ENCODE measurements around the gene PLCL2. TPM values are rescaled to one million over a fixed set of nuclear protein-coding genes. Genes with fewer than 3 reads are reported as not detected.

PLCL2 gene
- polyA plus RNA-seq, 1 experiment = 1.9 TPM

DNA sequence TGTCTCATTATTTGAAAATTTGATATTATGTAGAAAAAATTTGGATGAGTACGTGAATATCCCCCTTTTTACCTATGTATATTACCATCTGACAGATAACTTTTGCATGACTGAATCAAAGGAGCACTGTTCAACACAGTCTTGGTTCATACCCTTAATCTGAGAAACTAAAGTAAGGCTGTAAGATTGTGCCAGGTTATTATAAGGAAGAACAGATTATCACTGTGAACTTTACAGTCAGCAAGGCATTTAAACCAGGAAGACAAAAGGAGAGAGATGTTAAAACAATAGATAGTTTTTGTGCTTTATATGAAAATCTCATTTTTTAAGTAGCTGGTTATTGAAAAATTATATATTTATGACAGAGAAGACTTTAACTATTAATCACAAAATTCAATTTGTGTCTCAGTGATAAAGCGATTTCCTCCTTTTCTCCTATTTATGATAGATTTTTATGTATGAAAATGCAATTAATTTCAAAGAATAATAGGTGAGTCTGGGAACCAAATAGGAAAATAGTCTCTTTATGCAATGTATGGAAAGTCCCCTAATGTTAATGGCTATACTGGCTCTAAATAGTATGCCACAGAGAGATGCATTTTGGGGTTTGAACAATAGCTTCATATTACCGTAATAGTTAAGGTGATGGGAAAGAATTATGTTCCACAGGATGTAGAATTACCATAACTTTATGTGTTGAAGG lies 33.4 kb downstream of the PLCL2 start:
- TF ChIP-seq, protein P1, sequence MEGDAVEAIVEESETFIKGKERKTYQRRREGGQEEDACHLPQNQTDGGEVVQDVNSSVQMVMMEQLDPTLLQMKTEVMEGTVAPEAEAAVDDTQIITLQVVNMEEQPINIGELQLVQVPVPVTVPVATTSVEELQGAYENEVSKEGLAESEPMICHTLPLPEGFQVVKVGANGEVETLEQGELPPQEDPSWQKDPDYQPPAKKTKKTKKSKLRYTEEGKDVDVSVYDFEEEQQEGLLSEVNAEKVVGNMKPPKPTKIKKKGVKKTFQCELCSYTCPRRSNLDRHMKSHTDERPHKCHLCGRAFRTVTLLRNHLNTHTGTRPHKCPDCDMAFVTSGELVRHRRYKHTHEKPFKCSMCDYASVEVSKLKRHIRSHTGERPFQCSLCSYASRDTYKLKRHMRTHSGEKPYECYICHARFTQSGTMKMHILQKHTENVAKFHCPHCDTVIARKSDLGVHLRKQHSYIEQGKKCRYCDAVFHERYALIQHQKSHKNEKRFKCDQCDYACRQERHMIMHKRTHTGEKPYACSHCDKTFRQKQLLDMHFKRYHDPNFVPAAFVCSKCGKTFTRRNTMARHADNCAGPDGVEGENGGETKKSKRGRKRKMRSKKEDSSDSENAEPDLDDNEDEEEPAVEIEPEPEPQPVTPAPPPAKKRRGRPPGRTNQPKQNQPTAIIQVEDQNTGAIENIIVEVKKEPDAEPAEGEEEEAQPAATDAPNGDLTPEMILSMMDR (IDR thresholded peaks at IDR 0.05; ENCODE audit: insufficient read depth, low read depth, low read length) = no peak
- ChIA-PET POLR2A (interaction anchor here (0.6 kb wide), 1 partner anchor 659 kb away, joined by 3 read pairs; no protein-coding TSS in a partner anchor), CTCF (interaction anchor here (1.6 kb wide), 1 partner anchor 12 kb away, joined by 6 read pairs; no protein-coding TSS in a partner anchor)
- Histone ChIP-seq H3K36me3 (ENCODE audit: control insufficient read depth, insufficient read depth, low read length) (no peaks in the 10 kb centered on the region), H3K4me3 (ENCODE audit: low read depth, low read length) (no peak overlapping the region), H3K27me3 (ENCODE audit: control insufficient read depth, insufficient read depth, low read length) (no peaks in the 10 kb centered on the region)
- DNase-seq (ENCODE audit: low read depth) = no peak

DNA sequence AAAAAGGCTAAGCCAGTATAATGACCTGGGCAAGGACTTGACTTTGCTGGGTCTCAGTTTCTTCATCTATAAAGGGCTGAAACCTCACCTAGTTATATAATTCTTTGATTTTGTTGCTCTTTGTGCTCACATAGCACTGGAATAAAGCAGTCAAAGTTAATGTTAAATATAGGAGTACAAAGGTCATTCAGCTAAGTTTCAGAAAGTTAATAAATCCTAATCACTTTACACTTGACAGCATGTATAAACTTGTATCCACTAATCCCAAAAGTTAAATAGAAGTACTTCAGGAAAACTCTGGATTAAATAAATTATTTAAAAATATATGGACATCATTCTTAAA lies 33.9 kb downstream of the PLCL2 start:
- TF ChIP-seq, protein P1 (IDR thresholded peaks at IDR 0.05; ENCODE audit: insufficient read depth, low read depth, low read length) = no peak
- H3K27me3 ChIP-seq (ENCODE audit: control insufficient read depth, insufficient read depth, low read length) = no peaks in the 10 kb centered on the region
- ChIA-PET POLR2A (interaction anchor here (0.5 kb wide), 1 partner anchor 115 kb away, joined by 3 read pairs; no protein-coding TSS in a partner anchor), CTCF (no interaction called here)
- DNase-seq (ENCODE audit: low read depth) = no peak
- no peak overlapping the region for H3K4me3 ChIP-seq (ENCODE audit: low read depth, low read length)
- no peaks in the 10 kb centered on the region for H3K36me3 ChIP-seq (ENCODE audit: control insufficient read depth, insufficient read depth, low read length)

GRCh38 chr3:16923112-16923511 lies 38.4 kb downstream of the PLCL2 start:
- TF ChIP-seq, protein P1 (IDR thresholded peaks at IDR 0.05; ENCODE audit: insufficient read depth, low read depth, low read length) = no peak
- ChIA-PET POLR2A (no interaction called here), CTCF (no interaction called here)
- Histone ChIP-seq H3K36me3 (ENCODE audit: control insufficient read depth, insufficient read depth, low read length) (no peaks in the 10 kb centered on the region), H3K4me3 (ENCODE audit: low read depth, low read length) (no peak overlapping the region), H3K27me3 (ENCODE audit: control insufficient read depth, insufficient read depth, low read length) (no peaks in the 10 kb centered on the region)
- DNase-seq (ENCODE audit: low read depth) = no peak

DNA sequence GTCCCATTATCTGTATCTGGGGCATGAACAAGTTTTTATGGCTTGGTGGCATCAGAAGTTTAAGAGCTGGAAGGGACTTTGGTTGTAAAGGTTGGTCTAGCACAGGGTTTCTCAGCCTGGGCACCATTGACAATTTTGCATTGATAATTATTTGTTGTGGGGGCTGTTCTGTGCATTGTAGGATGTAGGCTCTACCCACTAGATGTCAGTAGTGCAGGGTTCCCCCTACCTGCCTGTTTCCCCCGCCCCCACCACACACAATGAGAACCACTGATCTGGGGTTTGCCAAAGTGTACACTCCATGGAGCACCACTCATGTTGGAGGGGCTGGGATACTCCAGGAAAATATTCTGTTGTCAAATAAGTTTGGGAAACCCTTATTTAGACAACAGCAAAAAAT lies 42.7 kb downstream of the PLCL2 start:
- TF ChIP-seq, protein P1 (IDR thresholded peaks at IDR 0.05; ENCODE audit: insufficient read depth, low read depth, low read length) = no peak
- no peaks in the 10 kb centered on the region for H3K27me3 ChIP-seq (ENCODE audit: control insufficient read depth, insufficient read depth, low read length)
- DNase-seq (ENCODE audit: low read depth) = no peak
- POLR2A ChIA-PET = no interaction called here
- no peak overlapping the region for H3K4me3 ChIP-seq (ENCODE audit: low read depth, low read length)
- no peaks in the 10 kb centered on the region for H3K36me3 ChIP-seq (ENCODE audit: control insufficient read depth, insufficient read depth, low read length)
- CTCF ChIA-PET = interaction anchor here (1.2 kb wide), 1 partner anchor 13 kb away, joined by 3 read pairs; no protein-coding TSS in a partner anchor

GRCh38 chr3:16928386-16929132 lies 43.8 kb downstream of the PLCL2 start:
- ChIA-PET CTCF (interaction anchor here (1.2 kb wide), 1 partner anchor 12 kb away, joined by 3 read pairs; no protein-coding TSS in a partner anchor), POLR2A (no interaction called here)
- Histone ChIP-seq H3K36me3 (ENCODE audit: control insufficient read depth, insufficient read depth, low read length) (no peaks in the 10 kb centered on the region), H3K4me3 (ENCODE audit: low read depth, low read length) (no peak overlapping the region), H3K27me3 (ENCODE audit: control insufficient read depth, insufficient read depth, low read length) (no peaks in the 10 kb centered on the region)
- no peak for DNase-seq (ENCODE audit: low read depth)
- TF ChIP-seq, protein P1 (IDR thresholded peaks at IDR 0.05; ENCODE audit: insufficient read depth, low read depth, low read length) = no peak
